HUES64 (cell line): Measurements from ENCODE around the gene FMNL2.

Experiments used
- H3K27ac ChIP-seq: 2 replicates; pipeline ENCODE4 v1.7.0; 2013; ENCODE audit warnings: low read depth, low read length, inconsistent platforms
- H3K27me3 ChIP-seq: 2 replicates; pipeline ENCODE4 v1.6.1; 2013; ENCODE audit warnings: mild to moderate bottlenecking, low read length; ENCODE audit not compliant: insufficient read depth
- H3K36me3 ChIP-seq: 2 replicates; pipeline ENCODE4 v1.6.1; 2013; ENCODE audit warnings: mild to moderate bottlenecking, low read length; ENCODE audit not compliant: insufficient read depth
- H3K4me1 ChIP-seq: 2 replicates; pipeline ENCODE4 v1.6.1; 2013; ENCODE audit warnings: mild to moderate bottlenecking, low read length, moderate library complexity; ENCODE audit not compliant: insufficient read depth
- H3K4me3 ChIP-seq: 2 replicates; pipeline ENCODE4 v1.5.1; 2013; ENCODE audit warnings: mild to moderate bottlenecking, low read length, moderate library complexity
- H3K9ac ChIP-seq: 2 replicates; pipeline ENCODE4 v1.6.1; 2013; ENCODE audit warnings: mild to moderate bottlenecking, low read depth, low read length
- H3K9me3 ChIP-seq: 2 replicates; pipeline ENCODE4 v1.6.1; 2013; ENCODE audit warnings: low read depth, low read length; ENCODE audit not compliant: insufficient read depth
- WGBS: fragments of 150-250, 120-280 bp; methylation state at CpG from one replicate; pipeline ENCODE4 v1.1.7; 2013; ENCODE audit warnings: missing lambda C conversion rate; 5-methylcytosine and 5-hydroxymethylcytosine counted together

The FMNL2 gene

GRCh38 chr2:152342259-152343046 is 7.5 kb downstream of the FMNL2 start:
- peaks cover 27% of the 10 kb centered on the region for H3K4me1 ChIP-seq
- peaks cover 7% of the 10 kb centered on the region; the same call in 1 of the 2 replicates for H3K36me3 ChIP-seq
- H3K9me3 ChIP-seq, result no peaks in the 10 kb centered on the region
- no peak overlapping the region for H3K9ac ChIP-seq
- H3K27ac ChIP-seq, result no peak overlapping the region
- H3K4me3 ChIP-seq, result no peak overlapping the region
- 95% methylated on average over 4 of the region's 4 CpGs for WGBS
- H3K27me3 ChIP-seq, result no peaks in the 10 kb centered on the region

DNA sequence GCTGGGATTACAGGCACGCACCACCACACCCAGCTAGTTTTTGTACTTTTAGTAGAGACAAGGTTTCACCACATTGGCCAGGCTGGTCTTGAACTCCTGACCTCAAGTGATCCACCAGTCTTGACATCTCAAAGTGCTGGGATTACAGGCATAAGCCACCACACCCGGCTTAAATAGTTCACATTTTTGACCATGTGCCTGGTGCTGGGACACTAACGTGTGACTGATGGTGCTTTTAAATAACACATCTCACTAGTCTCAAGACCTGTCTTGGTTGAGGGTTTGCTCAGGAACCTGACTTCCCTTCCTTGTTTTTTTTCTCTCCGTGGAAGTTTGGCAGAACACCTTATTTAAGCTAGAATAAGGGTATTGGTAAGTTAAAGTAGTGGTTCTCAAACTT is 8.5 kb downstream of the FMNL2 start:
- no peaks in the 10 kb centered on the region for H3K9me3 ChIP-seq
- WGBS, result 96% methylated on average over 4 of the region's 4 CpGs
- H3K9ac ChIP-seq, result no peak overlapping the region
- H3K4me3 ChIP-seq, result no peak overlapping the region
- H3K36me3 ChIP-seq, result peaks cover 7% of the 10 kb centered on the region; the same call in 1 of the 2 replicates
- H3K4me1 ChIP-seq, result peaks cover 24% of the 10 kb centered on the region
- H3K27me3 ChIP-seq, result no peaks in the 10 kb centered on the region
- no peak overlapping the region for H3K27ac ChIP-seq

- Histone ChIP-seq H3K9me3 (no peaks in the 10 kb centered on the region), H3K4me1 (peaks cover 19% of the 10 kb centered on the region), H3K36me3 (peaks cover 7% of the 10 kb centered on the region; the same call in 1 of the 2 replicates), H3K27me3 (no peaks in the 10 kb centered on the region), H3K4me3 (no peak overlapping the region), H3K27ac (no peak overlapping the region), H3K9ac (no peak overlapping the region)
These were observed 9.7 kb downstream of the FMNL2 start for GRCh38 chr2:152344579-152345195.

DNA sequence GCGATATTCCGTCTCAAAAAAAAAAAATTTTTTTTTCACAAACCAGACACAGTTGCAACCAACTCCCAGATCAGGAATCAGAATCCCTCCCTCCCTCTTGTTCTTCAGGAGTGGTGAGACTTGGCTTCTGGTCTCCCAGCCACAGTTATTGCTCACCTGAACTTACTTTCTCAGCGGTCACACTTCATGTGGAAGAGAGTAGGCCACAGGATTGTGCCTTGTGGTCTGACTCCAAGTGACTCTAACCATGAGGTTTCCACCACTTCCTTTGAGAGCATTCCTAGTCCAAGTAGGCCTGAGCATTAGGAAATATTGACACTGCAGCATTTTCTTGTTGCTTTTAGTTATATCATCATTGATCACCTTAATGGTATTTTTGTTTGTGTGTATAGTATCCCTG is 12.1 kb downstream of the FMNL2 start:
- H3K27me3 ChIP-seq, result no peaks in the 10 kb centered on the region
- H3K36me3 ChIP-seq, result peaks cover 7% of the 10 kb centered on the region; the same call in 1 of the 2 replicates
- no peaks in the 10 kb centered on the region for H3K9me3 ChIP-seq
- H3K9ac ChIP-seq, result no peak overlapping the region
- H3K4me1 ChIP-seq, result peaks cover 21% of the 10 kb centered on the region
- H3K4me3 ChIP-seq, result no peak overlapping the region
- 98% methylated on average over 3 of the region's 3 CpGs for WGBS
- H3K27ac ChIP-seq, result no peak overlapping the region

GRCh38 chr2:152348388-152348787 is 13.4 kb downstream of the FMNL2 start:
- Histone ChIP-seq H3K27ac (no peak overlapping the region), H3K4me1 (peaks cover 21% of the 10 kb centered on the region), H3K9ac (no peak overlapping the region), H3K27me3 (no peaks in the 10 kb centered on the region), H3K4me3 (no peak overlapping the region), H3K9me3 (no peaks in the 10 kb centered on the region), H3K36me3 (no peaks in the 10 kb centered on the region; the same call in 1 of the 2 replicates)
- 95% methylated on average over 3 of the region's 3 CpGs for WGBS

DNA sequence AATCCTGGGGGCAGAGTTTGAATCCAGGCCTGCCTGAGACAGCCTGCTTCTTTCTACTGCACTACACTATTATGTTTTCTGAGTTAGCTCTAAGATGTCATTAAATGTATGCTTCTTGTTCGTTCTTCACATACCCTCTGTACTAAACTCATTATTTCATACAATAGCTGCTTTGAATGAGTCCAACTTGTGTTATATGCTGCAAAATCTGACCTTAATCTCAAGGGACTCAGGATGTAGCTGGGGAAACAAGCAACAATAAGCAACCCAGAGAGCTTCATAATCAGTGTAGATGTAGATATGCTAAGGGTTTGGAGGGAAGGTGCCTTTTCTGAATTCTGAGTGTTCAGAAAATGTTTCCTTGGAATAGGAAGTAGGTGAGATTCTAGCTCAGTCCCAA is 14.4 kb downstream of the FMNL2 start:
- H3K27ac ChIP-seq, result no peak overlapping the region
- H3K4me1 ChIP-seq, result peaks cover 17% of the 10 kb centered on the region
- WGBS, result 100% methylated on average over 1 of the region's 1 CpG
- no peaks in the 10 kb centered on the region for H3K9me3 ChIP-seq
- H3K27me3 ChIP-seq, result no peaks in the 10 kb centered on the region
- no peak overlapping the region for H3K9ac ChIP-seq
- no peak overlapping the region for H3K4me3 ChIP-seq
- no peaks in the 10 kb centered on the region for H3K36me3 ChIP-seq

GRCh38 chr2:152350155-152350679 is 15.2 kb downstream of the FMNL2 start:
- Histone ChIP-seq H3K27ac (no peak overlapping the region), H3K4me1 (peaks cover 12% of the 10 kb centered on the region), H3K36me3 (no peaks in the 10 kb centered on the region), H3K9me3 (no peaks in the 10 kb centered on the region), H3K4me3 (no peak overlapping the region), H3K27me3 (no peaks in the 10 kb centered on the region), H3K9ac (no peak overlapping the region)
- WGBS, result 91% methylated on average over 4 of the region's 5 CpGs

- Histone ChIP-seq H3K9ac (no peak overlapping the region), H3K4me3 (no peak overlapping the region), H3K4me1 (peaks cover 10% of the 10 kb centered on the region), H3K27ac (no peak overlapping the region), H3K27me3 (no peaks in the 10 kb centered on the region), H3K9me3 (no peaks in the 10 kb centered on the region), H3K36me3 (no peaks in the 10 kb centered on the region)
These were observed 17.6 kb downstream of the FMNL2 start for GRCh38 chr2:152352616-152353015.

DNA sequence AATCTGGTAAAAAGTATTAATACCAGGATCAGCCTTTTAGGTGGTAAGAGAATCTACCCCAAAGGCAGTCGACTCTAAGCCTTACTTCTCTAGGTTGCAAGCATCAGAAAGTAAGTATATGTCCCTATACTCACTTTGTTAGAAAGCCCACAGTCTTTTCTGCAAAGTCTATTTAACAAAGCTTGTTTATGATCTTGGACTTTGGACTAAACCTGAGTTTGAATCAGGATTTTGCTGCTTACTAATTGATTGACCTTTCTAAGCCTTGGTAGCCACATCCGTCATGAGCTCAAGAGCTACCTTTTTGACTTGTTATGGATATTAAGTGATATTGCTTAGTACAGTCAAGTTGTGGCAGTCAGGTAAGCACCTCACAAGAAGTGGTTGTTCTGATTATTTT is 18.4 kb downstream of the FMNL2 start:
- no peak overlapping the region for H3K27ac ChIP-seq
- no peak overlapping the region for H3K4me3 ChIP-seq
- H3K36me3 ChIP-seq, result no peaks in the 10 kb centered on the region
- 96% methylated on average over 2 of the region's 2 CpGs for WGBS
- H3K9ac ChIP-seq, result no peak overlapping the region
- H3K27me3 ChIP-seq, result no peaks in the 10 kb centered on the region
- H3K4me1 ChIP-seq, result peaks cover 5% of the 10 kb centered on the region; the same call in 1 of the 2 replicates
- no peaks in the 10 kb centered on the region for H3K9me3 ChIP-seq

- H3K36me3 ChIP-seq, result no peaks in the 10 kb centered on the region
- WGBS, result 95% methylated on average over 4 of the region's 4 CpGs
- no peak overlapping the region for H3K9ac ChIP-seq
- H3K4me3 ChIP-seq, result no peak overlapping the region
- no peak overlapping the region for H3K27ac ChIP-seq
- H3K9me3 ChIP-seq, result no peaks in the 10 kb centered on the region
- H3K4me1 ChIP-seq, result peaks cover 5% of the 10 kb centered on the region; the same call in 1 of the 2 replicates
- H3K27me3 ChIP-seq, result no peaks in the 10 kb centered on the region
These were observed 19.2 kb downstream of the FMNL2 start for GRCh38 chr2:152354069-152354755.

- Histone ChIP-seq H3K9me3 (no peaks in the 10 kb centered on the region), H3K36me3 (no peaks in the 10 kb centered on the region), H3K4me1 (no peaks in the 10 kb centered on the region), H3K27me3 (no peaks in the 10 kb centered on the region), H3K4me3 (no peak overlapping the region), H3K27ac (no peak overlapping the region), H3K9ac (no peak overlapping the region)
- WGBS, result 82% methylated on average over 2 of the region's 3 CpGs
These were observed 19.9 kb downstream of the FMNL2 start for GRCh38 chr2:152354909-152355308.
